Sigmoid colon (tissue), 7 donors: ENCODE results near the gene DMAC2. TPM values are rescaled to one million over a fixed set of nuclear protein-coding genes. Genes with fewer than 3 reads are reported as not detected.

ENCODE experiments used
- DNase-seq: peaks from one replicate; pipeline ENCODE4 v3.0.0-alpha.2; 2019
- H3K27ac ChIP-seq, 4 donors: fragments of 200-600 bp; sonication (generic); one replicate each; pipeline ENCODE4 v1.5.1; 2016 to 2019; ENCODE audit warnings: mild to moderate bottlenecking in 1 of 4
- H3K27me3 ChIP-seq, 3 donors: fragments of 200-600 bp; sonication (generic); one replicate each; pipeline ENCODE4 v1.5.1; 2019; ENCODE audit warnings: mild to moderate bottlenecking in 1 of 3
- H3K36me3 ChIP-seq, 4 donors: fragments of 200-600 bp; sonication (generic); one replicate each; pipeline ENCODE4 v1.5.1; 2016 to 2019
- H3K4me1 ChIP-seq, 4 donors: fragments of 200-600 bp; sonication (generic); one replicate each; pipeline ENCODE4 v1.5.1; 2017 to 2019
- H3K4me3 ChIP-seq, 4 donors: fragments of 200-600 bp; sonication (generic); one replicate each; pipeline ENCODE4 v1.5.1; 2017 to 2019; ENCODE audit warnings: mild to moderate bottlenecking in 2 of 4, moderate library complexity in 1 of 4
- H3K9me3 ChIP-seq, 4 donors: fragments of 200-600 bp in 3 of 4; sonication (generic) in 3 of 4; one replicate each; pipeline versions ENCODE4 v1.5.1 to v1.6.1; 2013 to 2019
- EP300 ChIP-seq, 4 donors: sonication (generic); formaldehyde crosslinking; IDR thresholded peaks; one replicate each; pipeline ENCODE4 v1.6.1; 2017; ENCODE audit warnings: antibody characterized with exemption in 4 of 4
- POLR2A ChIP-seq, 2 donors: fragments of 450-650 bp; IDR thresholded peaks; one replicate each; pipeline ENCODE4 v1.6.1; 2016; ENCODE audit warnings: antibody characterized with exemption in 2 of 2, mild to moderate bottlenecking in 2 of 2, moderate library complexity in 2 of 2
- POLR2AphosphoS5 ChIP-seq, 4 donors: sonication (generic); formaldehyde crosslinking; IDR thresholded peaks; one replicate each; pipeline ENCODE4 v1.6.1; 2017; ENCODE audit warnings: antibody characterized with exemption in 4 of 4
- WGBS, 2 donors: extraction: QIAGEN DNeasy Blood & Tissue Kit; methylation state at CpG; one replicate each; pipeline ENCODE4 v1.1.7; 2013; 5-methylcytosine and 5-hydroxymethylcytosine counted together
- intact Hi-C: fragments of 100-400 bp; cut with DNase I; formaldehyde crosslinking; loops from one replicate; pipeline ENCODE4 v1.15.1; 2023
- polyA plus RNA-seq, 3 donors: library from polyadenylated mRNA; stranded (reverse); fragments of 200-250 nt; gene quantifications; one replicate each; pipeline ENCODE4 v1.2.3, GENCODE V29; 2013
- total RNA-seq, 4 donors: library from RNA; depleted of rRNA; stranded (reverse); fragments of >200 nt; gene quantifications; one replicate each; pipeline ENCODE4 v1.1.0, GENCODE V29; 2016
- TF ChIP-seq, protein P1 (sequence below), 4 experiments: fragments of 450-650 bp in 3 of 4; fragments of 200-600 bp in 1 of 4; IDR thresholded peaks; one replicate each; pipeline ENCODE4 v1.5.1; 2016 to 2019; ENCODE audit warnings: antibody characterized with exemption in 4 of 4, mild to moderate bottlenecking in 3 of 4, moderate library complexity in 2 of 4
- donor health status: healthy with polysubstance abuse.
- donor health status: Bipolar disorder and iron deficiency.
- donor health status: healthy.

DMAC2 gene
- total and polyA plus RNA-seq, 7 donors = 33.9 to 58.0 (median 41.3) TPM

DNA sequence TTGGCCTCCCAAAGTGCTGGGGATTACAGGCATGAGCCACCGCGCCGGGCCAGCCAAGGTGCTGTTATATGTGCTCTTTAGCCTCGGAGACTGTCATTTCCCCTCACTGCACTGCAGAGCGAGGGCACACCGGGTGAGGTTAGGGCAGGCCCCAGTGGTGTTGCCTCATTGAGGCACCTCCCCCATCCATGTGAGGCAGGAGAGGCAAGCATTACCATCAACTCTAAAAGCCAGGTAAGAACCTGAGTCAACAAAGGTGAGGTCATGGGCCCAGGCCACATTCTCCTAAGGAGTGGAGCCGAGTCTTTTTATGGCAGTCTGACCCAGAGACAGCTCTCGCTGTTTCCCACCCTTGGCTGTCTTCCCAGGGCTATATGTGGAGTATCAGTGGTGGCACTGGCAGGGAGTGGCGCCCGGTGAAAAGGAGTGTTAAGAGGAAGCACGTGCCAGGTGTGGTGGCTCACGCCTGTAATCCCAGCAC is 23.5 kb downstream of the DMAC2 start:
- Histone ChIP-seq H3K27me3 (no peaks in the 10 kb centered on the region), H3K4me3 (no peak overlapping the region), H3K4me1 (peaks cover 0 to 4% (median 0%) of the 10 kb centered on the region in 4 donors), H3K9me3 (no peaks in the 10 kb centered on the region), H3K36me3 (peaks cover 41 to 94% (median 50%) of the 10 kb centered on the region in 4 donors), H3K27ac (no peak overlapping the region)
- DNase-seq = no peak
- intact Hi-C loops = no loop called here
- WGBS, 2 donors = 22 to 71% methylated on average over 12 of the region's 12 CpGs
- TF ChIP-seq POLR2A (IDR thresholded peaks at IDR 0.05) (no peak), EP300 (IDR thresholded peaks at IDR 0.05) (no peak), POLR2AphosphoS5 (IDR thresholded peaks at IDR 0.05) (no peak)
- TF ChIP-seq, protein P1, sequence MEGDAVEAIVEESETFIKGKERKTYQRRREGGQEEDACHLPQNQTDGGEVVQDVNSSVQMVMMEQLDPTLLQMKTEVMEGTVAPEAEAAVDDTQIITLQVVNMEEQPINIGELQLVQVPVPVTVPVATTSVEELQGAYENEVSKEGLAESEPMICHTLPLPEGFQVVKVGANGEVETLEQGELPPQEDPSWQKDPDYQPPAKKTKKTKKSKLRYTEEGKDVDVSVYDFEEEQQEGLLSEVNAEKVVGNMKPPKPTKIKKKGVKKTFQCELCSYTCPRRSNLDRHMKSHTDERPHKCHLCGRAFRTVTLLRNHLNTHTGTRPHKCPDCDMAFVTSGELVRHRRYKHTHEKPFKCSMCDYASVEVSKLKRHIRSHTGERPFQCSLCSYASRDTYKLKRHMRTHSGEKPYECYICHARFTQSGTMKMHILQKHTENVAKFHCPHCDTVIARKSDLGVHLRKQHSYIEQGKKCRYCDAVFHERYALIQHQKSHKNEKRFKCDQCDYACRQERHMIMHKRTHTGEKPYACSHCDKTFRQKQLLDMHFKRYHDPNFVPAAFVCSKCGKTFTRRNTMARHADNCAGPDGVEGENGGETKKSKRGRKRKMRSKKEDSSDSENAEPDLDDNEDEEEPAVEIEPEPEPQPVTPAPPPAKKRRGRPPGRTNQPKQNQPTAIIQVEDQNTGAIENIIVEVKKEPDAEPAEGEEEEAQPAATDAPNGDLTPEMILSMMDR (IDR thresholded peaks at IDR 0.05) = no peak

DNA sequence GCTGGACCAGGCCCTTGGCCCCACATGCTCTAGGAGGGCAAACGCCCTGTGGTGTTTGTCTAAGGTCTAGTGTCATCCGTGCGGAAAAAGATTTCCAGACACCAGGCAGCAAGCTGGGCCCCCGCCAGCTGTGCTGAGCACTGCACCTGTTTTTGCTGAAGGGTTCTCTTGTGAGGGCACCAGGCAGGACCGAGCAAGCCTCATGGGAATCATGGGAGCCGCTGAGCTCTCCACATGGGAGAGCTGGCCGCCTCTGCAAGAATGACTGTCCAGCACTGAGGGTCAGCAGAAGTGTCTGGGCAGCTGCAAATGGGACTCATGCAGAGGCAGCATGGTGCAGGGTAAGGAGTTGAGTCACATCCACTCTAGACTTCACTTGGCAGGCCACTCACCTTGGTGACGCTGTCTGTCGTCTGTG is 24.5 kb downstream of the DMAC2 start:
- Histone ChIP-seq H3K4me3 (no peak overlapping the region), H3K4me1 (peaks cover 0 to 11% (median 4%) of the 10 kb centered on the region in 4 donors), H3K27me3 (no peaks in the 10 kb centered on the region), H3K36me3 (peaks cover 36 to 94% (median 54%) of the 10 kb centered on the region in 4 donors), H3K27ac (no peak overlapping the region), H3K9me3 (no peaks in the 10 kb centered on the region)
- intact Hi-C loops = no loop called here
- WGBS, 2 donors = 75 to 92% methylated on average over 9 of the region's 9 CpGs
- no peak for TF ChIP-seq EP300 (IDR thresholded peaks at IDR 0.05)
- no peak for DNase-seq

DNA sequence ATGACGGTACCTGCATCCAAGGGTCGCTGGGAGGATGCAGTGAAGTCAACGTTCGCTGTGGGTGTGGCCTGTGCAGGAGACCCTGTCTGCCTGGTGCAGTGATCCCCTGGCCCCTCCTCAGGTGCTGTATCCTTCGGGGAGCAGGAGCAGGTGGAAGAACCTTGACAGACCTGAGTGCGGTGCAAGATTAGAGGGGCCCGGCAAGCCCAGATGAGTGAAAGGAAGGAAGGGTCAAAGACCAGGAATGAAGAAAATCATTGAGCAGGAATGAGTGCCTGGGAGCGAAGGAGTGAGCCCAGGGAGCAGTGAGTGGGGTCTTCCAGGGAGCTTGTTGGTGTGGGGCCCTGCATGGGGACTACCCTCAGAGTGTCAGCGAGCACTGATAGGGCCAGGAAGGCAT is 25.3 kb downstream of the DMAC2 start:
- H3K9me3 ChIP-seq = no peaks in the 10 kb centered on the region
- peaks cover 30 to 87% (median 49%) of the 10 kb centered on the region in 4 donors for H3K36me3 ChIP-seq
- intact Hi-C loops = no loop called here
- H3K27me3 ChIP-seq = no peaks in the 10 kb centered on the region
- TF ChIP-seq POLR2A (IDR thresholded peaks at IDR 0.05) (no peak), EP300 (IDR thresholded peaks at IDR 0.05) (no peak), POLR2AphosphoS5 (IDR thresholded peaks at IDR 0.05) (no peak)
- TF ChIP-seq, protein P1 (IDR thresholded peaks at IDR 0.05) = no peak
- 87 to 93% methylated on average over 9 of the region's 9 CpGs for WGBS, 2 donors
- peaks cover 0 to 18% (median 11%) of the 10 kb centered on the region in 4 donors for H3K4me1 ChIP-seq
- no peak overlapping the region for H3K4me3 ChIP-seq
- no peak overlapping the region for H3K27ac ChIP-seq
- no peak for DNase-seq

DNA sequence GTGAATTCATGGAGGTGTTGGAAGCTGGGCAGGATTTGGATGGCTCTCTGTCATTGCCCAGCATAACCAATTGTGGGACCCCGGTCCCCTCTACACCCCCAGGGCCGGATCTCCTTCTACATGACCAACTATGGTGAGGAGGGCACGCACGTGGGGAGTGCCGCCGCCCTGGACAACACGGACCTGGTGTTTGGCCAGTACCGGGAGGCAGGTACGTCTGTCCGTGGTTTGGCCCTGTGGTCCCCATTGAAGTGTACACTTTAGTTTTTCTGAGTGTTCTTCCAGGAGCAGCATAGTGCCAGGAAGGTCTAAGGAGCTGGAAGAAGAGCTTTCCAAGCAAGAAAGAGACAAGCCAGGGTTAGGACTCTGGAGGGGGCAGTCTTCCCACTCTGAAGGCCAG is 25.8 kb downstream of the DMAC2 start:
- no peaks in the 10 kb centered on the region for H3K9me3 ChIP-seq
- no peaks in the 10 kb centered on the region for H3K27me3 ChIP-seq
- no peak for DNase-seq
- H3K4me1 ChIP-seq = peaks cover 0 to 23% (median 16%) of the 10 kb centered on the region in 4 donors
- no peak overlapping the region for H3K27ac ChIP-seq
- peaks cover 25 to 82% (median 43%) of the 10 kb centered on the region in 4 donors for H3K36me3 ChIP-seq
- intact Hi-C loops = no loop called here
- TF ChIP-seq POLR2A (IDR thresholded peaks at IDR 0.05) = no peak
- TF ChIP-seq, protein P1 (IDR thresholded peaks at IDR 0.05) = no peak
- no peak for TF ChIP-seq POLR2AphosphoS5 (IDR thresholded peaks at IDR 0.05)
- TF ChIP-seq EP300 (IDR thresholded peaks at IDR 0.05) = no peak
- H3K4me3 ChIP-seq = no peak overlapping the region
- 93 to 95% methylated on average over 10 of the region's 10 CpGs for WGBS, 2 donors

DNA sequence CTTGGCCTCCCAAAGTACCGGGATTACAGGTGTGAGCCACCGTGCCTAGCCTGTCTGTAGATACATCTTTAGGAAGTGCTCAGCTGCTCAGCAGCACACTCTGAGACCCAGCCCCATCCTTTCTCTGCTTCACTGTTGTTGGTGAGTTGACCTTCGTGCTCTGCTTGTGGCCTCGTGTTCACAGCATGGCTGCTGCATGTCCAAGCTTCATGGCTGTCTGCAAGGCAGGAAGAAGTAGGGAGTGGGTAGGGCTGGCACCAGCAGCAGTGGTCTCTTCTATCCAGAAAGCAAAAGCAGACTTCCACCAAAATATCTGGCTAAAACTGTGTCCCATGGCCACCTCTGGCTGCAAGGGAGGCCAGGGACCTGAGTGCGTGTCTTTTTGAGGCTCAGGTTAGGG is 26.8 kb downstream of the DMAC2 start:
- Histone ChIP-seq H3K9me3 (no peaks in the 10 kb centered on the region), H3K27me3 (no peaks in the 10 kb centered on the region), H3K27ac (no peak overlapping the region), H3K4me1 (peaks cover 0 to 24% (median 19%) of the 10 kb centered on the region in 4 donors), H3K36me3 (peaks cover 23 to 72% (median 40%) of the 10 kb centered on the region in 4 donors), H3K4me3 (no peak overlapping the region)
- intact Hi-C loops = no loop called here
- WGBS, 2 donors = 96 to 99% methylated on average over 5 of the region's 5 CpGs
- no peak for DNase-seq
- TF ChIP-seq POLR2AphosphoS5 (IDR thresholded peaks at IDR 0.05) = no peak
- TF ChIP-seq POLR2A (IDR thresholded peaks at IDR 0.05) = no peak
- TF ChIP-seq EP300 (IDR thresholded peaks at IDR 0.05) = no peak
- TF ChIP-seq, protein P1 (IDR thresholded peaks at IDR 0.05) = no peak
